ENCODE data around the gene MED15.

DNA sequence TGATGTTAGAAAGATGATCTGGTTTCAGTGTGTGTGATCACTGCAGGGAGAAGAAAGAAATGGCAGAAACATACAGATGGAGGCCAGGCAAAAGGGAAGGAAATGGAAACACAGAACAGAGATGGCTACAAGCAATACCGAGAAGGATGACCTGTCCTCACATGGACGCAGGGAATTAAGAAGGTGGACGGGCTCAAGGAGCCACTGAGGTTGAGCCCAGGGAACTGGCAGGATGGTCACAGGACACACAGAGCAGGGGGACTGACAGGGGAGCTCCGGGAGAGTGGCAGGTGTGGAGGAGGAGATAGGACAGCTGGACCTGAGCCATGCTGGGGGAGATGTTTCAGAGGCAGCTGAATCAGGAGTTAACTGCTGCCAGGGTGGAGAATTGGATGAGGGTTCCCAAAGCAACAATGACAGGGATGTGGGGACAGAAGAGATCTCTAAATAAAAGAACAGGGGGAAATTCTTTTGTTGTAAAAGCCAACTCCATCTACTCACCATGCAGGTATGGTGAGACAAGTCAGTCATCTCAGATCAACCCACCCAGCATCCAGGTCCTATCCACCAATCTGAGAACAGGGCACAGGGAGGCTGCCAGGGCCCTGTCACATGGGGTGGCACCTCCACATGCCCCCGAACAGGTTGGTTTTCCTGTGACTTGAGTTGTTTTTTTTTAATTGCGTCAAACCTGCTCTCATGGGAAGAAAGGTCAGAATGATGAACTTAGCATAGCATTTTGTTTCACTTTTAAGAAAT lies 38.1 kb upstream of the MED15 start:
- TF ChIP-seq POLR2A (IDR thresholded peaks at IDR 0.05) = no peak
- TF ChIP-seq CTCF (IDR thresholded peaks at IDR 0.05 in 4 of 5, conservative IDR thresholded peaks at IDR 0.05 in 1 of 5) = no peak

All from gastrocnemius medialis (tissue), 4 donors.